B cell (primary cell): ENCODE data around the gene BTBD8. TPM values are rescaled to one million over a fixed set of nuclear protein-coding genes. Genes with fewer than 3 reads are reported as not detected.

Source experiments
- ATAC-seq: fragments of 200-7000 bp; cut with Tn5 transposase; one replicate; pipeline ENCODE4 v1.10.0; 2021; ENCODE audit warnings: low read depth, mild to moderate bottlenecking, moderate number of reproducible peaks, moderate library complexity
- CTCF ChIA-PET: fragments of 350-600 bp; sonication (Branson Sonifier 250); formaldehyde crosslinking; loops from one replicate; lab custom pipeline; 2021; ENCODE audit warnings: antibody characterized with exemption, inconsistent platforms; lab: Charles Lee
- POLR2A ChIA-PET: fragments of 350-600 bp; sonication (Branson Sonifier 250); formaldehyde crosslinking; loops from one replicate; lab custom pipeline; 2021; ENCODE audit warnings: antibody characterized with exemption; lab: Charles Lee
- DNase-seq: peaks from one replicate; pipeline ENCODE4 v3.0.0; 2013
- H2AFZ ChIP-seq: 2 replicates; pipeline ENCODE4 v1.6.1; 2012; ENCODE audit warnings: mild to moderate bottlenecking, low read depth, low read length; ENCODE audit not compliant: insufficient read depth, poor library complexity, severe bottlenecking
- H3K27ac ChIP-seq, 2 donors: 1 replicate in 1 of 2; 2 replicates in 1 of 2; pipeline ENCODE4 v1.5.1; 2012 to 2013; ENCODE audit warnings: low read length in 2 of 2, mild to moderate bottlenecking in 2 of 2, moderate library complexity in 1 of 2
- H3K27me3 ChIP-seq, 4 experiments: fragments of 200-600 bp in 1 of 4; sonication (generic) in 1 of 4; replicated peaks in 1 of 4; 1 replicate in 2 of 4; 2 replicates in 2 of 4; pipeline versions ENCODE4 v1.6.1 to v1.7.0; 2013 to 2016; ENCODE audit warnings: low read length in 3 of 4, mild to moderate bottlenecking in 2 of 4, mixed read lengths in 1 of 4, moderate library complexity in 1 of 4; ENCODE audit not compliant: insufficient read depth in 4 of 4, control insufficient read depth in 3 of 4; ENCODE audit errors: control extremely low read depth in 1 of 4
- H3K36me3 ChIP-seq, 2 experiments: replicated peaks in 1 of 2; 1 replicate in 1 of 2; 2 replicates in 1 of 2; pipeline versions ENCODE4 v1.6.1 to v1.7.1; 2013; ENCODE audit warnings: low read length in 1 of 2; ENCODE audit not compliant: insufficient read depth in 2 of 2, control insufficient read depth in 1 of 2; ENCODE audit errors: control extremely low read depth in 1 of 2, extremely low read depth in 1 of 2
- H3K4me1 ChIP-seq, 2 donors: fragments of 200-600 bp in 1 of 2; sonication (generic) in 1 of 2; 1 replicate in 1 of 2; 2 replicates in 1 of 2; pipeline versions ENCODE4 v1.5.1 to v1.6.1; 2013 to 2017; ENCODE audit warnings: low read length in 2 of 2; ENCODE audit not compliant: control insufficient read depth in 2 of 2, insufficient read depth in 2 of 2
- H3K4me2 ChIP-seq: replicated peaks from 2 replicates; pipeline ENCODE3; 2012; ENCODE audit warnings: mild to moderate bottlenecking, low read depth, low read length; ENCODE audit not compliant: poor library complexity, severe bottlenecking
- H3K4me3 ChIP-seq, 5 experiments: fragments of 200-600 bp in 1 of 5; sonication (generic) in 1 of 5; 1 replicate in 3 of 5; 2 replicates in 2 of 5; pipeline versions ENCODE4 v1.5.1 to v1.7.0; 2011 to 2016; ENCODE audit warnings: low read length in 4 of 5, mild to moderate bottlenecking in 4 of 5, low read depth in 2 of 5, control low read depth in 1 of 5, moderate library complexity in 1 of 5; ENCODE audit not compliant: insufficient read depth in 1 of 5; ENCODE audit errors: control extremely low read depth in 1 of 5, extremely low read depth in 1 of 5
- H3K79me2 ChIP-seq: fragments of 200-600 bp; sonication (generic); one replicate; pipeline ENCODE4 v1.6.0; 2016; ENCODE audit warnings: low read length; ENCODE audit not compliant: control insufficient read depth, insufficient read depth
- H3K9ac ChIP-seq: fragments of 200-600 bp; sonication (generic); 2 replicates; pipeline ENCODE4 v1.6.1; 2017; ENCODE audit warnings: mild to moderate bottlenecking, low read length, moderate library complexity
- H3K9me3 ChIP-seq, 3 donors: one replicate each; pipeline versions ENCODE4 v1.6.1 to v1.7.1; 2013; ENCODE audit warnings: low read length in 2 of 3; ENCODE audit not compliant: control insufficient read depth in 2 of 3, insufficient read depth in 1 of 3; ENCODE audit errors: control extremely low read depth in 1 of 3
- H4K20me1 ChIP-seq: 2 replicates; pipeline ENCODE4 v1.6.0; 2012; ENCODE audit warnings: mild to moderate bottlenecking, low read length; ENCODE audit not compliant: insufficient read depth, control insufficient read depth, poor library complexity, severe bottlenecking
- H3K27ac Mint-ChIP-seq: one replicate; pipeline ENCODE4 v1.8.0; 2021; ENCODE audit warnings: mixed read lengths
- H3K27me3 Mint-ChIP-seq: one replicate; pipeline ENCODE4 v1.8.0; 2021; ENCODE audit warnings: mixed read lengths
- H3K4me1 Mint-ChIP-seq: one replicate; pipeline ENCODE4 v1.8.0; 2021; ENCODE audit warnings: mixed read lengths
- H3K4me3 Mint-ChIP-seq: one replicate; pipeline ENCODE4 v1.8.0; 2021; ENCODE audit warnings: mixed read lengths
- H3K9me3 Mint-ChIP-seq: one replicate; pipeline ENCODE4 v1.8.0; 2022; ENCODE audit warnings: mixed read lengths; ENCODE audit not compliant: insufficient read depth
- EZH2 ChIP-seq: IDR thresholded peaks from 2 replicates; pipeline ENCODE4 v1.6.1; 2012; ENCODE audit warnings: borderline replicate concordance, low read depth, mild to moderate bottlenecking, moderate library complexity, low read length; ENCODE audit not compliant: insufficient read depth, poor library complexity, severe bottlenecking
- WGBS: methylation state at CpG from one replicate; pipeline ENCODE4 v1.1.5; 2013; ENCODE audit warnings: missing lambda C conversion rate; ENCODE audit not compliant: insufficient coverage; 5-methylcytosine and 5-hydroxymethylcytosine counted together
- intact Hi-C: fragments of 100-400 bp; cut with micrococcal nuclease; formaldehyde crosslinking; loops from one replicate; pipeline ENCODE4 v1.10.0; 2022
- polyA plus RNA-seq: library from polyadenylated mRNA; depleted of rRNA; stranded (reverse); fragments of >200 nt; gene quantifications from 2 replicates; pipeline ENCODE4 v1.2.3, GENCODE V29; 2012
- total RNA-seq, 2 donors: library from RNA; stranded (reverse); fragments of 120-200 nt in 1 of 2; gene quantifications; 1 replicate in 1 of 2; 2 replicates in 1 of 2; pipeline versions ENCODE4 v1.2.3 to v1.2.4, GENCODE V29; 2013 to 2022
- TF ChIP-seq, protein P1 (sequence below): fragments of 200-600 bp; IDR thresholded peaks from one replicate; pipeline ENCODE4 v1.8.0; 2022; ENCODE audit warnings: antibody characterized with exemption, mild to moderate bottlenecking

Gene BTBD8
- total and polyA plus RNA-seq, 2 donors (not counting 1 experiment from before 2014, with no cell fraction given): 0.46 to 1.9 TPM

DNA sequence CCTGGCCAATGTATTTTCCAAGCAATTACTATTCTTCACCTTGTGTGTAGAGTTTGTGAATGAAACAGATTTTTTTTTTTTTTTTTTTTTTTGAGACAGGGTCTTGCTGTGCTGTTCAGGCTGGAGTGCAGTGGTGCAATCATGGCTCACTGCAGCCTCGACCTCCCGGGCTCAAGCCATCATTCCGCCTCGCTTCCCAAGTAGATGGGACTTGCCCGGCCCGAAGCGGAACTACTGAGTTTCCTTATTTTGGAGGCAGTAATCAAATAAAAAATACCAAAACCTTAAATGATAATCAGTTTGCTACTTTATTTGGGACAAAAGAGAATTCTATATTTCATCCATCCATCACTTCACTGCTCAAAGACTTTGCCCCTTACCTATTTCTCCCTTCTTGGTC is 704 bp upstream of the BTBD8 start:
- H3K27me3 ChIP-seq: no peaks in the 10 kb centered on the region
- no peak for ATAC-seq
- ChIA-PET POLR2A (no interaction called here), CTCF (no interaction called here)
- Mint-ChIP-seq H3K4me1 (peaks cover 12% of the 10 kb centered on the region), H3K9me3 (no peaks in the 10 kb centered on the region), H3K27me3 (peaks cover 4% of the 10 kb centered on the region), H3K4me3 (peak overlapping the region; percentile 98), H3K27ac (no peak overlapping the region)
- 100% methylated on average over 4 of the region's 7 CpGs for WGBS
- H3K4me3 ChIP-seq: no peak overlapping the region
- intact Hi-C loops: no loop called here
- peak overlapping the region; percentile 68 for H3K4me2 ChIP-seq
- DNase-seq: no peak
- peaks cover 0 to 11% of the 10 kb centered on the region in 2 donors for H3K4me1 ChIP-seq
- H3K36me3 ChIP-seq: no peaks in the 10 kb centered on the region
- no peaks in the 10 kb centered on the region for H4K20me1 ChIP-seq
- no peak overlapping the region for H3K27ac ChIP-seq
- no peak for TF ChIP-seq EZH2
- TF ChIP-seq, protein P1, sequence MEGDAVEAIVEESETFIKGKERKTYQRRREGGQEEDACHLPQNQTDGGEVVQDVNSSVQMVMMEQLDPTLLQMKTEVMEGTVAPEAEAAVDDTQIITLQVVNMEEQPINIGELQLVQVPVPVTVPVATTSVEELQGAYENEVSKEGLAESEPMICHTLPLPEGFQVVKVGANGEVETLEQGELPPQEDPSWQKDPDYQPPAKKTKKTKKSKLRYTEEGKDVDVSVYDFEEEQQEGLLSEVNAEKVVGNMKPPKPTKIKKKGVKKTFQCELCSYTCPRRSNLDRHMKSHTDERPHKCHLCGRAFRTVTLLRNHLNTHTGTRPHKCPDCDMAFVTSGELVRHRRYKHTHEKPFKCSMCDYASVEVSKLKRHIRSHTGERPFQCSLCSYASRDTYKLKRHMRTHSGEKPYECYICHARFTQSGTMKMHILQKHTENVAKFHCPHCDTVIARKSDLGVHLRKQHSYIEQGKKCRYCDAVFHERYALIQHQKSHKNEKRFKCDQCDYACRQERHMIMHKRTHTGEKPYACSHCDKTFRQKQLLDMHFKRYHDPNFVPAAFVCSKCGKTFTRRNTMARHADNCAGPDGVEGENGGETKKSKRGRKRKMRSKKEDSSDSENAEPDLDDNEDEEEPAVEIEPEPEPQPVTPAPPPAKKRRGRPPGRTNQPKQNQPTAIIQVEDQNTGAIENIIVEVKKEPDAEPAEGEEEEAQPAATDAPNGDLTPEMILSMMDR: no peak
- no peaks in the 10 kb centered on the region for H3K9me3 ChIP-seq
- H3K9ac ChIP-seq: no peak overlapping the region
- no peaks in the 10 kb centered on the region for H3K79me2 ChIP-seq
- H2AFZ ChIP-seq: peak overlapping the region; percentile 95

DNA sequence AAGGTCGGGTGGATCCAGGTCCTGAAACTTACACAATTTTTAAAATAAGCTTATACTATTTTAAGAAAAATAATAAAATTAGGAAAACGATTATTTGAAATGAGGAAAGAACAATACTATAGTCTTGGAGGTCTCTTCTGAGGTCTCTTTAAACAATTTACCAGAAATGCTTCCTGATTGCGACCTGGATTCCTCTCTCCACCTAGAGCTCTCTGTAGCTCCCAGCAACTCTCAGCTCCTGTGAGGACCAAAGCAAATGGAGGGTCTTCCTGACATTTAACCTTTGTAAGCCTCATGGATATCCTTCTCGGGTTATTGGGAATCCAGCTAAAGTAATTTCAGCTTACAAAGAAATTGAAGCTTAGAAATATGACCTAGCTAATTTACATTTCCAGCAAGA is 886 bp downstream of the BTBD8 start:
- ChIA-PET POLR2A (no interaction called here), CTCF (interaction anchor here (0.7 kb wide), 1 partner anchor 460 kb away, joined by 4 read pairs; no protein-coding TSS in a partner anchor)
- H3K4me3 Mint-ChIP-seq: peak overlapping the region; percentile 98
- no peak for DNase-seq
- peaks cover 10% of the 10 kb centered on the region for H3K9me3 Mint-ChIP-seq
- no peak overlapping the region for H3K27ac ChIP-seq
- H3K27ac Mint-ChIP-seq: no peak overlapping the region
- peak overlapping the region; percentile 95 for H2AFZ ChIP-seq
- 56% methylated on average over 1 of the region's 4 CpGs for WGBS
- peaks cover 0 to 11% of the 10 kb centered on the region in 2 donors for H3K4me1 ChIP-seq
- H3K36me3 ChIP-seq: no peaks in the 10 kb centered on the region
- peak overlapping the region; percentile 68 for H3K4me2 ChIP-seq
- peak overlapping the region; percentile 73 for H3K9ac ChIP-seq
- H3K79me2 ChIP-seq: no peaks in the 10 kb centered on the region
- peaks cover 4% of the 10 kb centered on the region for H3K27me3 Mint-ChIP-seq
- no peak for ATAC-seq
- H3K4me1 Mint-ChIP-seq: peaks cover 12% of the 10 kb centered on the region
- intact Hi-C loops: loop anchor here (2.0 kb wide), 1 partner anchor 580 kb away; the partner anchor contains the start of gene CDC7
- TF ChIP-seq, protein P1: no peak
- no peak for TF ChIP-seq EZH2
- H3K4me3 ChIP-seq: peak overlapping the region; percentile 44 to 75 (median 74)
- peaks cover 0 to 11% (median 6%) of the 10 kb centered on the region in 3 donors for H3K9me3 ChIP-seq
- no peaks in the 10 kb centered on the region for H3K27me3 ChIP-seq
- no peaks in the 10 kb centered on the region for H4K20me1 ChIP-seq
